Glutamatergic neuron (in vitro differentiated cells): Measurements from ENCODE around the gene HEPHL1. TPM values are rescaled to one million over a fixed set of nuclear protein-coding genes. Genes with fewer than 3 reads are reported as not detected.

Source experiments
- DNase-seq: peaks from one replicate; pipeline ENCODE4 v3.0.0; 2022
- H3K27ac Mint-ChIP-seq: one replicate; pipeline ENCODE4 v1.8.0; 2020; ENCODE audit warnings: mild to moderate bottlenecking, mixed read lengths, inconsistent platforms; ENCODE audit not compliant: unreplicated experiment
- H3K27me3 Mint-ChIP-seq: one replicate; pipeline ENCODE4 v1.8.0; 2020; ENCODE audit warnings: mild to moderate bottlenecking, moderate library complexity, mixed read lengths, inconsistent platforms; ENCODE audit not compliant: unreplicated experiment
- H3K36me3 Mint-ChIP-seq: one replicate; pipeline ENCODE4 v1.8.0; 2020; ENCODE audit warnings: mild to moderate bottlenecking, mixed read lengths, inconsistent platforms; ENCODE audit not compliant: unreplicated experiment
- H3K4me1 Mint-ChIP-seq: one replicate; pipeline ENCODE4 v1.8.0; 2020; ENCODE audit warnings: mild to moderate bottlenecking, low read depth, mixed read lengths, inconsistent platforms; ENCODE audit not compliant: unreplicated experiment
- H3K4me3 Mint-ChIP-seq: one replicate; pipeline ENCODE4 v1.8.0; 2020; ENCODE audit warnings: mild to moderate bottlenecking, mixed read lengths, inconsistent platforms; ENCODE audit not compliant: unreplicated experiment
- H3K9me3 Mint-ChIP-seq: one replicate; pipeline ENCODE4 v1.8.0; 2020; ENCODE audit warnings: mild to moderate bottlenecking, moderate library complexity, mixed read lengths, inconsistent platforms; ENCODE audit not compliant: unreplicated experiment
- CTCF ChIP-seq: fragments of 200-600 bp; sonication (generic); IDR thresholded peaks from one replicate; pipeline ENCODE4 v1.5.0; 2021; ENCODE audit not compliant: partially characterized antibody, unreplicated experiment
- total RNA-seq: library from RNA; stranded (reverse); fragmentation: NEBNext Ultra II Directional; extraction: Animal tissue kit (Norgen Biotek cat#: 25700); gene quantifications from one replicate; pipeline ENCODE4 v1.2.1, GENCODE V29; 2021; ENCODE audit not compliant: unreplicated experiment

The HEPHL1 gene
- total RNA-seq, 1 donor from 2014 or later = not detected

- Mint-ChIP-seq H3K27ac (no peak overlapping the region), H3K9me3 (no peaks in the 10 kb centered on the region), H3K4me3 (no peak overlapping the region), H3K27me3 (no peaks in the 10 kb centered on the region), H3K36me3 (no peaks in the 10 kb centered on the region), H3K4me1 (no peaks in the 10 kb centered on the region)
- no peak for DNase-seq
- TF ChIP-seq CTCF = no peak
Observed at GRCh38 chr11:94049351-94049750, 28.2 kb downstream of the HEPHL1 start.

- Mint-ChIP-seq H3K27ac (no peak overlapping the region), H3K9me3 (no peaks in the 10 kb centered on the region), H3K4me3 (no peak overlapping the region), H3K4me1 (no peaks in the 10 kb centered on the region), H3K36me3 (no peaks in the 10 kb centered on the region), H3K27me3 (no peaks in the 10 kb centered on the region)
- DNase-seq = no peak
- no peak for TF ChIP-seq CTCF
Observed at GRCh38 chr11:94058630-94059029, 37.5 kb downstream of the HEPHL1 start.

GRCh38 chr11:94059065-94059464 is 37.9 kb downstream of the HEPHL1 start:
- Mint-ChIP-seq H3K36me3 (no peaks in the 10 kb centered on the region), H3K4me3 (no peak overlapping the region), H3K9me3 (no peaks in the 10 kb centered on the region), H3K27me3 (no peaks in the 10 kb centered on the region), H3K27ac (no peak overlapping the region), H3K4me1 (no peaks in the 10 kb centered on the region)
- no peak for DNase-seq
- TF ChIP-seq CTCF = no peak

GRCh38 chr11:94060401-94060800 is 39.2 kb downstream of the HEPHL1 start:
- TF ChIP-seq CTCF = no peak
- H3K27me3 Mint-ChIP-seq = no peaks in the 10 kb centered on the region
- no peak overlapping the region for H3K4me3 Mint-ChIP-seq
- no peaks in the 10 kb centered on the region for H3K9me3 Mint-ChIP-seq
- no peak overlapping the region for H3K27ac Mint-ChIP-seq
- no peaks in the 10 kb centered on the region for H3K36me3 Mint-ChIP-seq
- no peak for DNase-seq
- H3K4me1 Mint-ChIP-seq = no peaks in the 10 kb centered on the region

- H3K4me1 Mint-ChIP-seq = no peaks in the 10 kb centered on the region
- H3K9me3 Mint-ChIP-seq = no peaks in the 10 kb centered on the region
- no peak overlapping the region for H3K27ac Mint-ChIP-seq
- no peaks in the 10 kb centered on the region for H3K27me3 Mint-ChIP-seq
- TF ChIP-seq CTCF = no peak
- H3K4me3 Mint-ChIP-seq = no peak overlapping the region
- no peak for DNase-seq
- H3K36me3 Mint-ChIP-seq = no peaks in the 10 kb centered on the region
Observed at GRCh38 chr11:94062360-94062759, 41.2 kb downstream of the HEPHL1 start.
